Measurements from ENCODE around the gene RNF166. TPM values are rescaled to one million over a fixed set of nuclear protein-coding genes. Genes with fewer than 3 reads are reported as not detected.

Gene RNF166
- total and polyA plus RNA-seq, 2 of the 13 experiments (the other 11 are each of a cell fraction or from before 2014, with no cell fraction given): 21.4 to 23.0 TPM

- TF ChIP-seq, protein P1, sequence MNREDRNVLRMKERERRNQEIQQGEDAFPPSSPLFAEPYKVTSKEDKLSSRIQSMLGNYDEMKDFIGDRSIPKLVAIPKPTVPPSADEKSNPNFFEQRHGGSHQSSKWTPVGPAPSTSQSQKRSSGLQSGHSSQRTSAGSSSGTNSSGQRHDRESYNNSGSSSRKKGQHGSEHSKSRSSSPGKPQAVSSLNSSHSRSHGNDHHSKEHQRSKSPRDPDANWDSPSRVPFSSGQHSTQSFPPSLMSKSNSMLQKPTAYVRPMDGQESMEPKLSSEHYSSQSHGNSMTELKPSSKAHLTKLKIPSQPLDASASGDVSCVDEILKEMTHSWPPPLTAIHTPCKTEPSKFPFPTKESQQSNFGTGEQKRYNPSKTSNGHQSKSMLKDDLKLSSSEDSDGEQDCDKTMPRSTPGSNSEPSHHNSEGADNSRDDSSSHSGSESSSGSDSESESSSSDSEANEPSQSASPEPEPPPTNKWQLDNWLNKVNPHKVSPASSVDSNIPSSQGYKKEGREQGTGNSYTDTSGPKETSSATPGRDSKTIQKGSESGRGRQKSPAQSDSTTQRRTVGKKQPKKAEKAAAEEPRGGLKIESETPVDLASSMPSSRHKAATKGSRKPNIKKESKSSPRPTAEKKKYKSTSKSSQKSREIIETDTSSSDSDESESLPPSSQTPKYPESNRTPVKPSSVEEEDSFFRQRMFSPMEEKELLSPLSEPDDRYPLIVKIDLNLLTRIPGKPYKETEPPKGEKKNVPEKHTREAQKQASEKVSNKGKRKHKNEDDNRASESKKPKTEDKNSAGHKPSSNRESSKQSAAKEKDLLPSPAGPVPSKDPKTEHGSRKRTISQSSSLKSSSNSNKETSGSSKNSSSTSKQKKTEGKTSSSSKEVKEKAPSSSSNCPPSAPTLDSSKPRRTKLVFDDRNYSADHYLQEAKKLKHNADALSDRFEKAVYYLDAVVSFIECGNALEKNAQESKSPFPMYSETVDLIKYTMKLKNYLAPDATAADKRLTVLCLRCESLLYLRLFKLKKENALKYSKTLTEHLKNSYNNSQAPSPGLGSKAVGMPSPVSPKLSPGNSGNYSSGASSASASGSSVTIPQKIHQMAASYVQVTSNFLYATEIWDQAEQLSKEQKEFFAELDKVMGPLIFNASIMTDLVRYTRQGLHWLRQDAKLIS (CRISPR knock-in tag; IDR thresholded peaks at IDR 0.05): 0 out of 2 replicates have a peak, but pooled peaks have one; percentile 78
- no peak for TF ChIP-seq HNRNPH1 (optimal IDR thresholded peaks at IDR 0.05; ENCODE audit: low read depth, low read length)
- TF ChIP-seq ZFP82 (CRISPR knock-in tag; IDR thresholded peaks at IDR 0.05; ENCODE audit: borderline replicate concordance): peak; percentile 81; the same call in 1 of the 2 replicates
- TF ChIP-seq STAT5B (CRISPR knock-in tag; IDR thresholded peaks at IDR 0.05): no peak
- TF ChIP-seq ZNF644 (CRISPR knock-in tag; IDR thresholded peaks at IDR 0.05; ENCODE audit: low read depth): no peak
- peak; percentile 76; the same call in 1 of the 2 replicates for TF ChIP-seq POGZ (CRISPR knock-in tag; IDR thresholded peaks at IDR 0.05)
- peak; percentile 76; the same call in 1 of the 2 replicates for TF ChIP-seq GLI4 (CRISPR knock-in tag; IDR thresholded peaks at IDR 0.05; ENCODE audit: borderline replicate concordance)
- no peak for TF ChIP-seq HNF1A (IDR thresholded peaks at IDR 0.05; ENCODE audit: low read depth)
- no peak; the same call in 1 of the 2 replicates for TF ChIP-seq HNF1A (CRISPR knock-in tag; IDR thresholded peaks at IDR 0.05; ENCODE audit: borderline replicate concordance)
- peak; percentile 86 for TF ChIP-seq NCOA1 (CRISPR knock-in tag; IDR thresholded peaks at IDR 0.05)
- TF ChIP-seq ZNF850 (CRISPR knock-in tag; conservative IDR thresholded peaks at IDR 0.05): peak; percentile 84; the same call in 1 of the 2 replicates
- TF ChIP-seq, protein P2, sequence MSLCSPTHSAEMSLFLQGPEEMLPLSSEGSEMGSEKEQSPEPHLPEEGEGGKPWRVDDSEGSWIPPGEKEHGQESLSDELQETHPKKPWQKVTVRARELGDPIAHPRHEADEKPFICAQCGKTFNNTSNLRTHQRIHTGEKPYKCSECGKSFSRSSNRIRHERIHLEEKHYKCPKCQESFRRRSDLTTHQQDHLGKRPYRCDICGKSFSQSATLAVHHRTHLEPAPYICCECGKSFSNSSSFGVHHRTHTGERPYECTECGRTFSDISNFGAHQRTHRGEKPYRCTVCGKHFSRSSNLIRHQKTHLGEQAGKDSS (CRISPR knock-in tag; IDR thresholded peaks at IDR 0.05; ENCODE audit: borderline replicate concordance, low read depth): peak; percentile 60; the same call in 1 of the 2 replicates
- TF ChIP-seq MZF1 (CRISPR knock-in tag; IDR thresholded peaks at IDR 0.05; ENCODE audit: borderline replicate concordance): no peak
- TF ChIP-seq USF2 (IDR thresholded peaks at IDR 0.05; ENCODE audit: low read depth, low read length): peak; percentile 3; the same call in 1 of the 2 replicates
- TF ChIP-seq USF2 (CRISPR knock-in tag; IDR thresholded peaks at IDR 0.05; ENCODE audit: borderline replicate concordance): peak; percentile 32; the same call in 1 of the 2 replicates
- no peak; the same call in 1 of the 2 replicates for TF ChIP-seq ESRRA (CRISPR knock-in tag; IDR thresholded peaks at IDR 0.05; ENCODE audit: low read depth)
- TF ChIP-seq CENPX (CRISPR knock-in tag; IDR thresholded peaks at IDR 0.05): no peak
Measured at GRCh38 chr16:88662843-88663606, 43.2 kb downstream of the RNF166 start, which contains the start of gene MVD (continued).
